ENCODE results near the gene FHOD3.

DNA sequence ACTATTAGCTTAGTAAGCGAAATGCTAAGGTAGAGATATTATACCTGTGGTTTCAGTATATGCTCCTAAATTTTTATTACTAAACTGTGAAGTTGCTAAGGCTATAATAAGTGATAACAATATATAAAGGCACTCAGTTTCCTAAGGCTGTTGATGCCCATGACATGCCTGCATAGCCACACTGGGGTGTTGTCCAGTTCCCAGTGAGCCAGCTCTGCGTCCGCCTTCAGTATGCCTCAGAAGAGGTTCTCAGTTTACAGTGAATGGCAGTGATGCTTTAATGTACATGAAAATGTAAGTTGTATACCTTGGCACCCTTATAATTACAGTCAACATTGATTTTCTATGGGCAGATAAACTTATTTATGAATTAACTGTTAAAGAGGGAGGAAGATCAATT lies 7.2 kb downstream of the FHOD3 start:
- TF ChIP-seq POLR2AphosphoS5 (IDR thresholded peaks at IDR 0.05; ENCODE audit: low read depth, low read length) (no peak), SIN3A (IDR thresholded peaks at IDR 0.05; ENCODE audit: borderline replicate concordance, insufficient read depth, low read length) (no peak)
- TF ChIP-seq, protein P1, sequence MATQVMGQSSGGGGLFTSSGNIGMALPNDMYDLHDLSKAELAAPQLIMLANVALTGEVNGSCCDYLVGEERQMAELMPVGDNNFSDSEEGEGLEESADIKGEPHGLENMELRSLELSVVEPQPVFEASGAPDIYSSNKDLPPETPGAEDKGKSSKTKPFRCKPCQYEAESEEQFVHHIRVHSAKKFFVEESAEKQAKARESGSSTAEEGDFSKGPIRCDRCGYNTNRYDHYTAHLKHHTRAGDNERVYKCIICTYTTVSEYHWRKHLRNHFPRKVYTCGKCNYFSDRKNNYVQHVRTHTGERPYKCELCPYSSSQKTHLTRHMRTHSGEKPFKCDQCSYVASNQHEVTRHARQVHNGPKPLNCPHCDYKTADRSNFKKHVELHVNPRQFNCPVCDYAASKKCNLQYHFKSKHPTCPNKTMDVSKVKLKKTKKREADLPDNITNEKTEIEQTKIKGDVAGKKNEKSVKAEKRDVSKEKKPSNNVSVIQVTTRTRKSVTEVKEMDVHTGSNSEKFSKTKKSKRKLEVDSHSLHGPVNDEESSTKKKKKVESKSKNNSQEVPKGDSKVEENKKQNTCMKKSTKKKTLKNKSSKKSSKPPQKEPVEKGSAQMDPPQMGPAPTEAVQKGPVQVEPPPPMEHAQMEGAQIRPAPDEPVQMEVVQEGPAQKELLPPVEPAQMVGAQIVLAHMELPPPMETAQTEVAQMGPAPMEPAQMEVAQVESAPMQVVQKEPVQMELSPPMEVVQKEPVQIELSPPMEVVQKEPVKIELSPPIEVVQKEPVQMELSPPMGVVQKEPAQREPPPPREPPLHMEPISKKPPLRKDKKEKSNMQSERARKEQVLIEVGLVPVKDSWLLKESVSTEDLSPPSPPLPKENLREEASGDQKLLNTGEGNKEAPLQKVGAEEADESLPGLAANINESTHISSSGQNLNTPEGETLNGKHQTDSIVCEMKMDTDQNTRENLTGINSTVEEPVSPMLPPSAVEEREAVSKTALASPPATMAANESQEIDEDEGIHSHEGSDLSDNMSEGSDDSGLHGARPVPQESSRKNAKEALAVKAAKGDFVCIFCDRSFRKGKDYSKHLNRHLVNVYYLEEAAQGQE (IDR thresholded peaks at IDR 0.05; ENCODE audit: insufficient read depth in 1 of 2, low read depth in 2 of 2, low read length in 2 of 2), result no peak

Measured in PFSK-1 (cell line).